Measurements from ENCODE around the gene CDK2AP2. TPM values are rescaled to one million over a fixed set of nuclear protein-coding genes. Genes with fewer than 3 reads are reported as not detected.

The CDK2AP2 gene
- total RNA-seq, 1 donor from 2014 or later = 15.3 TPM

- no peak for DNase-seq (ENCODE audit: low read depth in 2 of 2)
These were observed 4.6 kb downstream of the CDK2AP2 start for GRCh38 chr11:67503119-67504004.

- no peak for DNase-seq (ENCODE audit: low read depth in 2 of 2)
These were observed 5.5 kb downstream of the CDK2AP2 start for GRCh38 chr11:67502328-67502979.

- no peak for DNase-seq (ENCODE audit: low read depth in 2 of 2)
These were observed 6.1 kb downstream of the CDK2AP2 start for GRCh38 chr11:67501854-67502253.

- no peak for DNase-seq (ENCODE audit: low read depth in 2 of 2)
These were observed 6.9 kb downstream of the CDK2AP2 start for GRCh38 chr11:67500831-67501715.

- DNase-seq (ENCODE audit: low read depth in 2 of 2) = no peak
These were observed 7.5 kb downstream of the CDK2AP2 start for GRCh38 chr11:67500484-67500821.

GRCh38 chr11:67499808-67500483 is 8.0 kb downstream of the CDK2AP2 start:
- DNase-seq (ENCODE audit: low read depth in 2 of 2) = no peak

GRCh38 chr11:67498544-67498972 is 9.4 kb downstream of the CDK2AP2 start:
- no peak for DNase-seq (ENCODE audit: low read depth in 2 of 2)

GRCh38 chr11:67497656-67498291 is 10.2 kb downstream of the CDK2AP2 start:
- DNase-seq (ENCODE audit: low read depth in 2 of 2) = no peak

GRCh38 chr11:67496113-67496512 is 11.8 kb downstream of the CDK2AP2 start:
- no peak for DNase-seq (ENCODE audit: low read depth in 2 of 2)

- no peak for DNase-seq (ENCODE audit: low read depth in 2 of 2)
These were observed 12.5 kb downstream of the CDK2AP2 start for GRCh38 chr11:67495234-67496005.

GRCh38 chr11:67494371-67495233 is 13.4 kb downstream of the CDK2AP2 start:
- DNase-seq (ENCODE audit: low read depth in 2 of 2) = no peak

GRCh38 chr11:67493548-67494370 is 14.2 kb downstream of the CDK2AP2 start:
- DNase-seq (ENCODE audit: low read depth in 2 of 2) = no peak

GRCh38 chr11:67492801-67493547 is 15.0 kb downstream of the CDK2AP2 start:
- DNase-seq (ENCODE audit: low read depth in 2 of 2) = no peak

GRCh38 chr11:67492069-67492727 is 15.8 kb downstream of the CDK2AP2 start:
- DNase-seq (ENCODE audit: low read depth in 2 of 2) = no peak

GRCh38 chr11:67491276-67492068 is 16.5 kb downstream of the CDK2AP2 start:
- DNase-seq (ENCODE audit: low read depth in 2 of 2) = no peak

GRCh38 chr11:67490727-67491065 is 17.3 kb downstream of the CDK2AP2 start:
- DNase-seq (ENCODE audit: low read depth in 2 of 2) = no peak

Data from dermis microvascular lymphatic vessel endothelial cell (primary cell).